Measurements from ENCODE around the gene USE1.

The USE1 gene

GRCh38 chr19:17256130-17256529, 41.0 kb downstream of the USE1 start:
- no peak for DNase-seq (ENCODE audit: low read depth in 1 of 2, low spot score in 1 of 2)

DNA sequence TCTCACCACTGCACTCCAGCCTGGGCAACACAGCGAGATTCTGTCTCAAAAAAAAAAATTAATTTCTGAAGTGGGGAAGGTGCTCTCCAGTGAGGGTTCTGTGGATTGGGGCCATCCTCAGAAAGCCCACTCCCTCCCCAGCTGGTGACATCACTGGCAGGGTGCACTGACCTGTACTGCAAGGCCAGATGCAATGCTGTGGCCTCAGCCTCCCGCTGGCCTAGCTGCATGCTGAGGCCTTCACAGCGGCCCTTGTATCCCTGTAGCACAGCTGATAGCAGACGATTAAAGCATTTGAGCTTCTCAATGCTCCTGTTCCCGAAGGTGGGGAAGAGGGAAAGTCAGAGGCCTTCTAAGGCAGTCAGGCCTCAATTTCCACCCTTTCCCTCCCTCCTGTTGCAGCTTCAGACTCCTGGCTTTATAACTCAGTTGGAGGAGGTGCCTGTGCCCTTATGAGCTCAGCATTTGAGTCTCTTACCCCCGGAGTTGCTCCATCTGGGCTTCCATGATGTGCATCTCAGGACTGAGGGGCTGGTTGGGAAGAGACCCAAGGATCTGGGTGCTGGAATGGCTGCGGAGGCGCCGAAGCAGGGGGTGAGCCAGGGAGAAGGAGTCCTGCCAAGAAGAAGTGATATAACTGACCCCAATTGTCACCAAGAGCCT, 44.1 kb downstream of the USE1 start:
- no peak for DNase-seq (ENCODE audit: low read depth in 1 of 2, low spot score in 1 of 2)

DNA sequence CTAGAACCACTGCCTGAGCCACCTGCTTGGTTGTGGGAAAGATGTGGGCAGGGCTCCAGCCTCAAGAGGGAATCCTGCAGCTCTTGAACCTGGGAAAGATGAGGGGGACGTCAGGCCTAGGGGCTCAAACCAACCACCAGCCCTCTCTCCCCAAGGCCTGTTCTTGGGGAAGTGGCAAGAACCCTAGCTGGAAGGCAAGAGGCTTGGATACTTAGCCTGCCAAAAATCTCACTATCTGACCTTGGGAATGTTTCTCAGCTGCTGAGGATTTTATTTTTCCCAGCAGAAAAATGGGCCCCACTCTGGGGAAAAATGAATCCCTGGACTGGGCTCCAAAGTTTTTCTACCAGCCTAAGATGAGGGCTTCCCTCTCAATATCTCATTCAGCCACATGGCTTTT, 44.8 kb downstream of the USE1 start:
- no peak for DNase-seq (ENCODE audit: low read depth in 1 of 2, low spot score in 1 of 2)

DNA sequence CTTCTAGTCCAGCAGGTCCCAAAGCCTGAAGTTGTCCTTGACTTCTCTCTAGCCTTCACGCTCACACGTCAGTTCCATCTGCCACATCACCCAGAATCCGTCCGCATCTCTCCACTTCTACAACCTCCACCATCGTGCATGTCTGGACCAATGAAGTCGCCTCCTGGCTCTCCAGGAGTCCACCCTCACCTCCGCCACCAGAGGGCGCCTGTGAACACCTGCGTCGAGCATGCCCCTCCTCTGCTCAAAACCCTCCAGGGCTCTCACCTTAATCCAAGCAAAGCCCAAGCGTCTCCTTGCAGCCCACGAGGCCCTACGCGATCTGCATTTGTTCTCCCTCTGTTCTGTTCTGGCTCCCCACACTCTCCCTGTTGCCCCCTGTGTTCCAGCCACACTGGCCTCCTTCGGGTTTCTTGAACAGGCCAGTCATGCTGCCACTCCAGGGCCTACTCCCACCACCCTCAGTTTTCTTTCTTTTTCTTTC, 45.7 kb downstream of the USE1 start:
- peak; percentile 87 to 91 for DNase-seq (ENCODE audit: low read depth in 1 of 2, low spot score in 1 of 2)

DNA sequence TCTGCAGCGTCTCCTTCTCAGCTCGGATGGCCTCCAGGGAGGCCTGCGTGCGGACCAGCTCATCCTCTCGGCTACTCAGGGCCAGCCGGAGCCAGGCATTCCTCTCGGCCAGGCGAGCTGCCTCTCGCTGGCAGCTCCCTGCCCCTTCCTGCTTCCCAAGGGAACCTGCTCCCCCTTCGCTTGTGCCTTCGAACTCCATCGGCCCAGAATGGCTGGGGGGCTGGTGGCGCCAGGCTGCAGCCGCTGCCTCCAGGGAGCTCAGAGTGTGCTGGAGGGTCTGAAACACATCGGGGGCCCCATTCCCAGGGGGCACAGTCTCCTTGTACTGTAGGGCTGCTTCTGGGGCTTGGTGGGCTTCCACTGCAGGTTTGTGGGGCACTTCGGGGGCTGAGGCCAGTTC, 47.4 kb downstream of the USE1 start:
- DNase-seq (ENCODE audit: low read depth in 1 of 2, low spot score in 1 of 2) = no peak

GRCh38 chr19:17263712-17264640, 48.8 kb downstream of the USE1 start:
- DNase-seq (ENCODE audit: low read depth in 1 of 2, low spot score in 1 of 2) = no peak

GRCh38 chr19:17264641-17264979, 49.5 kb downstream of the USE1 start, which contains the start of gene USHBP1:
Gene USHBP1, minus strand, starts transcription at chr19:17264745. Its CDS starts 446 bp downstream, at chr19:17264299.
- no peak for DNase-seq (ENCODE audit: low read depth in 1 of 2, low spot score in 1 of 2)

DNA sequence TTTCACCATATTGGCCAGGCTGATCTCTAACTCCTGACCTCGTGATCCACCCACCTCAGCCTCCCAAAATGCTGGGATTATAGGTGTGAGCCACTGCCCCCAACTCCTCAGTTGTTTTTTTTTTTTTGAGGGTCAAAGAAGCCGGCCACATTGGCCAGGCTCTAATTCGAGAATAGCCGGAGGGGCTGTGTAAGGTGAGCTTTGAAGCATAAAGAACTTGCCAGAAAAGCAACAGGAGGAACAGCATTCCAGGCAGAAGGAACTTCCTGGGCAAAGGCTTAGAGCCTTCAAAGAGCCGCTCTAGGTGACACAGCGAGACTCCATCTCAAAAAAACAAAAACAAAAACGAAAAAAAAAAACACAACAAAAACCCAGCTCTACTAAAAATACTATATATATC, 50.9 kb downstream of the USE1 start:
- no peak for DNase-seq (ENCODE audit: low read depth in 1 of 2, low spot score in 1 of 2)

DNA sequence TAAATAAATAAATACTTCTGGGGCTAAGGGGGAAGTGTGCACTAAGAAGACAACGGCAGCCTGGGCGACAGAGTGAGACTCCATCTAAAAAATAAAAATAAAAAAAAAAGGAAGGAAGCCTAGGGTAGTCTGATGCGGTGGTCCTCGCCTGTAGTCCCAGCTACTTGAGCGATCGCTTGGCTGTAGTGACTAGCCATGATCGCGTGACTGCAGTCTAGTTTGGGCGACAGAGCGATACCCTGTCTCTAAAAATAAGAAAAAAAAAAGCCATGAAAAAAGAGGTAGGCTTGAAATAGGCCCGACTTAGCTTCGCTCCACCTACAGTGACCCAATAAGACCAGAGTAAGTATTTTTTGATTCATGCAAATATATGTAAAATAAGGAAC, 51.4 kb downstream of the USE1 start:
- DNase-seq (ENCODE audit: low read depth in 1 of 2, low spot score in 1 of 2) = no peak

DNA sequence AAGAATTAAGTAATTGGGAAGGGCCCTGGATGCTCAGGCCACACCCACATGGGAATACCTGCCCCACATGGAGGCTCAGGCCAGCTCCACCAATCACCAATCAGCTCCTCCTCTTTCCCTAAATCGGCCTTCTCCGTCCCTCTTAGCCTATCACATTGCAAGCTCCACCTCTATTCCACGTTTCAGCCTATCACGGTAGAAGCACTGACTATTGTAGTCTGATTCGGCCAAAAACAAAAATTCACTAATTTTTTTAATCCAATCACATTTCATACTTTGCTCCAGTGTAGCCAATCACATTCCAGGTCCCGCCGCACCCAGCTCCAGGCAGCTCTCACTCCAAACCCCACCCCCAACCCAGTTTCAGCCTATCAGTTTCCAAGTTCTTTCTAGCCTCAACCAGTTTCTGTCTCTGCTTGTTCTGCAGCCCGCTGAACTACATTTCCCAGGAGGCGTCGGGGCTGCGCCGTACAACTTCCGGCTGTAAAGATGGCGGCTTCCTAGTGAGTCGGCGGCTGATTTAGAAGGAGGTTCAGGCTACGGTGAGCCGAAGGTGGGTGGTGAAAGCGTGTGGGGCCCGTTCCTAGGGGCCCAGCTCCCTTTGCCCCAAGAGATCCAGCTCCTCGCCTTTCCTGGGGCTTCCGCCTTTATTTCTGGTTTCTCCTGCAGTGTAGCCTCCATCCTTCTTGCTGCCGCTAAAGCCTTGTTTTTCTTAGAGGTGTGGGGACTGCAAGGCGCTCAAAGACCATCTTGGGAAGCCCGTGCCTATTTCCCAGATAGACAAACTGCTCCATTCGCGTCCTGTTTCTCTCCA, 52.0 kb downstream of the USE1 start, which contains the start of gene BABAM1:
TSS of gene BABAM1 (plus strand) at position 469 of the 814 bp plus-strand sequence. CDS start 1,364 bp downstream, outside the sequence.
- DNase-seq (ENCODE audit: low read depth in 1 of 2, low spot score in 1 of 2) = peak; percentile 78 to 96

DNA sequence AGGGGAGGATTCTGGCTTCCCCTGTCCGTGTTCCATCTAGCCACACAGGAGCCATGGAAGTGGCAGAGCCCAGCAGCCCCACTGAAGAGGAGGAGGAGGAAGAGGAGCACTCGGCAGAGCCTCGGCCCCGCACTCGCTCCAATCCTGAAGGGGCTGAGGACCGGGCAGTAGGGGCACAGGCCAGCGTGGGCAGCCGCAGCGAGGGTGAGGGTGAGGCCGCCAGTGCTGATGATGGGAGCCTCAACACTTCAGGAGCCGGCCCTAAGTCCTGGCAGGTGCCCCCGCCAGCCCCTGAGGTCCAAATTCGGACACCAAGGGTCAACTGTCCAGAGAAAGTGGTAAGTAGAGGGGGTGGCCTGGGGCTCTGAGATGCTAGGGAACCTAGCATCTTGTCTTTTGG, 53.6 kb downstream of the USE1 start:
- no peak for DNase-seq (ENCODE audit: low read depth in 1 of 2, low spot score in 1 of 2)

All from activated CD4-positive, alpha-beta T cell treated with anti-CD3 and anti-CD28 coated beads, Interleukin-2, amount 50 U/mL, for 24 hours (primary cell).